ENCODE data around the gene IGF2BP2.

DNA sequence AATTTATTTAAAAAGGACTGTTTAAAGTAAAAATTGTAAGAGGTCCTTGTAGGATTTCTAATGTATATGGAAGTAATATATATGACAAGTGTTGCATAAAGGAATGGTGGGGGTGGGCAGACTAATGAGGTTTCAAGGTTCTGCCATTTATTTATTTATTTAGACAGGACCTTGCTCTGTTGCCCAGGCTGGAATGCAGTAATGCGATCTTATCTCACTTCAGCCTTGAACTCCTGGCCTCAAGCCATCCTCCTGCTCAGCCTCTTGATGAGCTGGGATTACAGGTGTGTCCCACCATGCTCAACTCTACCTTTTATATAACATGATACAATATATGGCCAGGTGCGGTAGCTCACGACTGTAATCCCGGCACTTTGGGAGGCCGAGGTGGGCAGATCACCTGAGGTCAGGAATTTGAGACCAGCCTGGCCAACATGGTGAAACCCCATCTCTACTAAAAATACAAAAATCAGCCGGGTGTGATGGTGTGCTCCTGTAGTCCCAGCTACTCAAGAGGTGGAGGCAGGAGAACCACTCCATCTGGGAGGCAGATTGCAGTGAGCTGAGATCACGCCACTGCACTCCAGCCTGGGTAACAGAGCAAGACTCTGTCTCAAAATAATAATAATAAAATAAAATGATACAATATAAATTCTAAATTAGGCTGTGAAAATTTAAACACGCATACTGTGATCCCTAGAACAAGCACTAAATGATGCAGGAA lies 33.8 kb upstream of the IGF2BP2 start:
- TF ChIP-seq POLR2A (IDR thresholded peaks at IDR 0.05): no peak
- TF ChIP-seq, protein P1, sequence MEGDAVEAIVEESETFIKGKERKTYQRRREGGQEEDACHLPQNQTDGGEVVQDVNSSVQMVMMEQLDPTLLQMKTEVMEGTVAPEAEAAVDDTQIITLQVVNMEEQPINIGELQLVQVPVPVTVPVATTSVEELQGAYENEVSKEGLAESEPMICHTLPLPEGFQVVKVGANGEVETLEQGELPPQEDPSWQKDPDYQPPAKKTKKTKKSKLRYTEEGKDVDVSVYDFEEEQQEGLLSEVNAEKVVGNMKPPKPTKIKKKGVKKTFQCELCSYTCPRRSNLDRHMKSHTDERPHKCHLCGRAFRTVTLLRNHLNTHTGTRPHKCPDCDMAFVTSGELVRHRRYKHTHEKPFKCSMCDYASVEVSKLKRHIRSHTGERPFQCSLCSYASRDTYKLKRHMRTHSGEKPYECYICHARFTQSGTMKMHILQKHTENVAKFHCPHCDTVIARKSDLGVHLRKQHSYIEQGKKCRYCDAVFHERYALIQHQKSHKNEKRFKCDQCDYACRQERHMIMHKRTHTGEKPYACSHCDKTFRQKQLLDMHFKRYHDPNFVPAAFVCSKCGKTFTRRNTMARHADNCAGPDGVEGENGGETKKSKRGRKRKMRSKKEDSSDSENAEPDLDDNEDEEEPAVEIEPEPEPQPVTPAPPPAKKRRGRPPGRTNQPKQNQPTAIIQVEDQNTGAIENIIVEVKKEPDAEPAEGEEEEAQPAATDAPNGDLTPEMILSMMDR (IDR thresholded peaks at IDR 0.05): no peak
